ENCODE data around the gene LRIG2.

- TF ChIP-seq MXI1 (IDR thresholded peaks at IDR 0.05; ENCODE audit: borderline replicate concordance, low read depth, low read length) (no peak), CTCF (conservative IDR thresholded peaks at IDR 0.05; ENCODE audit: low read depth, low read length) (no peak), POLR2A (IDR thresholded peaks at IDR 0.05; ENCODE audit: low read depth, low read length) (no peak), RAD21 (IDR thresholded peaks at IDR 0.05; ENCODE audit: low read length) (no peak), RFX5 (IDR thresholded peaks at IDR 0.05; ENCODE audit: low read depth, low read length) (no peak), FOS (IDR thresholded peaks at IDR 0.05; ENCODE audit: low read depth, low read length) (no peak), MAFK (IDR thresholded peaks at IDR 0.05; ENCODE audit: low read depth, low read length) (0 out of 2 replicates have a peak, but pooled peaks have one; percentile 4), USF2 (IDR thresholded peaks at IDR 0.05; ENCODE audit: low read depth, low read length) (no peak), CHD1 (IDR thresholded peaks at IDR 0.05; ENCODE audit: low read depth, low read length) (no peak), MAZ (IDR thresholded peaks at IDR 0.05; ENCODE audit: borderline replicate concordance, low read depth, low read length) (no peak)
Measured at GRCh38 chr1:113072141-113072756, 749 bp upstream of the LRIG2 start.

Data from IMR-90 (cell line).